Hepatocyte (in vitro differentiated cells): ENCODE data around the gene ALDH1L1. TPM values are rescaled to one million over a fixed set of nuclear protein-coding genes. Genes with fewer than 3 reads are reported as not detected.

Experiments used
- DNase-seq: peaks from one replicate; pipeline ENCODE4 v3.0.0-alpha.2; 2016; ENCODE audit warnings: low spot score
- H2AFZ ChIP-seq: fragments of 200-600 bp; sonication (generic); 2 replicates; pipeline ENCODE4 v1.6.0; 2016; ENCODE audit warnings: antibody characterized with exemption, mild to moderate bottlenecking
- H3K27ac ChIP-seq: fragments of 200-600 bp; sonication (generic); 2 replicates; pipeline ENCODE4 v1.5.1; 2016; ENCODE audit warnings: mild to moderate bottlenecking
- H3K27me3 ChIP-seq: fragments of 200-600 bp; sonication (generic); 2 replicates; pipeline ENCODE4 v1.6.1; 2016
- H3K36me3 ChIP-seq: fragments of 200-600 bp; sonication (generic); replicated peaks from 2 replicates; pipeline ENCODE4 v1.5.1; 2016; ENCODE audit warnings: low read depth; ENCODE audit not compliant: insufficient read depth
- H3K4me1 ChIP-seq: fragments of 200-600 bp; sonication (generic); 2 replicates; pipeline ENCODE4 v1.5.1; 2016; ENCODE audit warnings: mild to moderate bottlenecking, moderate library complexity; ENCODE audit not compliant: insufficient read depth
- H3K4me2 ChIP-seq: fragments of 200-600 bp; sonication (generic); 2 replicates; pipeline ENCODE4 v1.6.0; 2016
- H3K4me3 ChIP-seq: fragments of 200-600 bp; sonication (generic); 2 replicates; pipeline ENCODE4 v1.5.1; 2016; ENCODE audit warnings: mild to moderate bottlenecking
- H3K79me2 ChIP-seq: fragments of 200-600 bp; sonication (generic); 2 replicates; pipeline ENCODE4 v1.6.0; 2017; ENCODE audit warnings: mild to moderate bottlenecking
- H3K9me2 ChIP-seq: fragments of 200-600 bp; sonication (generic); replicated peaks from 2 replicates; pipeline ENCODE4 v1.6.0; 2017; ENCODE audit warnings: mild to moderate bottlenecking; ENCODE audit not compliant: insufficient read depth
- H3K9me3 ChIP-seq: fragments of 200-600 bp; sonication (generic); 2 replicates; pipeline ENCODE4 v1.5.1; 2016; ENCODE audit warnings: low read depth, mild to moderate bottlenecking
- H4K20me1 ChIP-seq: fragments of 200-600 bp; sonication (generic); 2 replicates; pipeline ENCODE4 v1.6.0; 2016; ENCODE audit warnings: mild to moderate bottlenecking; ENCODE audit not compliant: insufficient read depth, poor library complexity, severe bottlenecking
- CTCF ChIP-seq: fragments of 200-600 bp; sonication (generic); IDR thresholded peaks from 2 replicates; pipeline ENCODE4 v1.5.1; 2016; ENCODE audit warnings: antibody characterized with exemption, mild to moderate bottlenecking; ENCODE audit not compliant: poor library complexity
- EZH2 ChIP-seq: fragments of 200-600 bp; sonication (generic); IDR thresholded peaks from 2 replicates; pipeline ENCODE4 v1.6.1; 2016; ENCODE audit warnings: antibody characterized with exemption, mild to moderate bottlenecking, borderline replicate concordance
- EZH2phosphoT487 ChIP-seq: fragments of 200-600 bp; sonication (generic); IDR thresholded peaks from one replicate; pipeline ENCODE4 v1.6.1; 2018; ENCODE audit warnings: antibody characterized with exemption, mild to moderate bottlenecking, low read depth, moderate library complexity; ENCODE audit not compliant: unreplicated experiment, severe bottlenecking
- WGBS: methylation state at CpG from one replicate; pipeline ENCODE4 v1.1.6; 2016; ENCODE audit warnings: low lambda C conversion rate; ENCODE audit errors: missing lambda C conversion rate; 5-methylcytosine and 5-hydroxymethylcytosine counted together
- polyA plus RNA-seq: library from polyadenylated mRNA; unstranded; fragments of >200 nt; fragmentation: Nextera tagmentation; extraction: Ambion mirVana; gene quantifications from 2 replicates; pipeline ENCODE4 v1.2.1, GENCODE V29; 2016
- total RNA-seq: library from RNA; depleted of rRNA; stranded (reverse); fragments of >200 nt; gene quantifications from 2 replicates; pipeline ENCODE4 v1.2.3, GENCODE V29; 2014

The ALDH1L1 gene
- total and polyA plus RNA-seq, 2 experiments from 2014 or later, result 15.9 to 22.6 TPM

- WGBS, result 21% methylated on average over 48 of the region's 50 CpGs
- Histone ChIP-seq H2AFZ (peak overlapping the region; percentile 98), H3K4me2 (peak overlapping the region; percentile 91), H3K79me2 (no peaks in the 10 kb centered on the region), H3K27ac (no peak overlapping the region), H4K20me1 (no peaks in the 10 kb centered on the region), H3K27me3 (peaks cover 18% of the 10 kb centered on the region), H3K4me3 (peak overlapping the region; percentile 20), H3K36me3 (no peaks in the 10 kb centered on the region), H3K4me1 (peaks cover 5% of the 10 kb centered on the region), H3K9me2 (no peaks in the 10 kb centered on the region), H3K9me3 (no peaks in the 10 kb centered on the region)
- no peak for DNase-seq
- TF ChIP-seq CTCF (no peak), EZH2 (peak; percentile 38), EZH2phosphoT487 (no peak)
Measured at GRCh38 chr3:126213379-126214028, 33.1 kb upstream of the ALDH1L1 start.

- H3K36me3 ChIP-seq, result no peaks in the 10 kb centered on the region
- H2AFZ ChIP-seq, result peak overlapping the region; percentile 98
- peaks cover 18% of the 10 kb centered on the region for H3K27me3 ChIP-seq
- H3K4me3 ChIP-seq, result peak overlapping the region; percentile 20
- 3% methylated on average over 38 of the region's 57 CpGs for WGBS
- peak; percentile 71 for DNase-seq
- peak overlapping the region; percentile 91 for H3K4me2 ChIP-seq
- H3K27ac ChIP-seq, result peak overlapping the region; percentile 39
- no peaks in the 10 kb centered on the region for H3K79me2 ChIP-seq
- peaks cover 5% of the 10 kb centered on the region for H3K4me1 ChIP-seq
- no peaks in the 10 kb centered on the region for H3K9me3 ChIP-seq
- H4K20me1 ChIP-seq, result no peaks in the 10 kb centered on the region
- H3K9me2 ChIP-seq, result no peaks in the 10 kb centered on the region
- TF ChIP-seq CTCF (peak; percentile 64), EZH2phosphoT487 (no peak), EZH2 (peak; percentile 47)
Measured at GRCh38 chr3:126212620-126213378, 32.4 kb upstream of the ALDH1L1 start.

- Histone ChIP-seq H3K4me2 (peak overlapping the region; percentile 91), H3K4me1 (peaks cover 5% of the 10 kb centered on the region), H3K36me3 (no peaks in the 10 kb centered on the region), H3K4me3 (no peak overlapping the region), H3K79me2 (no peaks in the 10 kb centered on the region), H3K27ac (no peak overlapping the region), H4K20me1 (no peaks in the 10 kb centered on the region), H3K9me2 (no peaks in the 10 kb centered on the region), H3K9me3 (no peaks in the 10 kb centered on the region), H3K27me3 (peaks cover 17% of the 10 kb centered on the region), H2AFZ (peak overlapping the region; percentile 98)
- no peak for TF ChIP-seq CTCF
- TF ChIP-seq EZH2phosphoT487, result no peak
- TF ChIP-seq EZH2, result no peak
- no peak for DNase-seq
- no CpG with 5 or more reads among the region's 2 CpGs for WGBS
Measured at GRCh38 chr3:126212250-126212619, 31.8 kb upstream of the ALDH1L1 start.
